ENCODE data around the gene TICAM1.
"Not testable (repeated sequence)": the region's sequence is repeated elsewhere in the genome, so short reads cannot be mapped to it uniquely, and the experiment has no call there.

TICAM1 gene

GRCh38 chr19:4781801-4782200, 49.7 kb downstream of the TICAM1 start:
- no peak for DNase-seq (ENCODE audit: extremely low spot score)
- ChIA-PET POLR2A (no interaction called here), CTCF (no interaction called here)
- TF ChIP-seq ELF4 (IDR thresholded peaks at IDR 0.05) (no peak), PKNOX1 (IDR thresholded peaks at IDR 0.05) (no peak)

DNA sequence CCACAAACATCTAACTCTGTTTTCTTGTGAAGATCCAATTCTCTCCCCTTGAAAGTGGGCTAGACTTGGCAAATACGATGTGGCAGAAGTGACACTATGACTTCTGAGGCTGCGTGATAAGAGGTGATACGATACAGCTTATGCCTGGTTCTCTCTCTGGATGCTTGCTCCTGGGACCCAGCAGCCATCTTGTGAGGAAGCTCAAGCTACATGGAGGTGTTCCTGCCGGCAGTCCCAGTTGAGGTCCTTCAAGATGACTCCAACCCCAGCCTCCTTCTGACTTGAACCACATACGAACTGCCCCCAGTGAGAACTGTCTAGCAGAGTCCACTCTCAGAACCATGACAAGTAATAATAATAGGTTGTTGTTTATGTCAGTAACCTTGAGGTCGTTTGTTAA, 50.7 kb downstream of the TICAM1 start:
- CTCF ChIA-PET = no interaction called here
- DNase-seq (ENCODE audit: extremely low spot score) = no peak
- POLR2A ChIA-PET = no interaction called here
- TF ChIP-seq NFRKB (IDR thresholded peaks at IDR 0.05) = no peak
- no peak for TF ChIP-seq BHLHE40 (IDR thresholded peaks at IDR 0.05; ENCODE audit: borderline replicate concordance)
- no peak for TF ChIP-seq TARDBP (IDR thresholded peaks at IDR 0.05)

GRCh38 chr19:4778124-4778523, 53.4 kb downstream of the TICAM1 start:
- POLR2A ChIA-PET; DNase-seq (ENCODE audit: extremely low spot score); CTCF ChIA-PET: not testable (repeated sequence)

- no peak for TF ChIP-seq NFRKB (IDR thresholded peaks at IDR 0.05)
- no peak for TF ChIP-seq FOXM1 (IDR thresholded peaks at IDR 0.05; ENCODE audit: borderline replicate concordance)
- no peak for TF ChIP-seq ARNT (IDR thresholded peaks at IDR 0.05)
- no peak for TF ChIP-seq PKNOX1 (IDR thresholded peaks at IDR 0.05)
- TF ChIP-seq TARDBP (IDR thresholded peaks at IDR 0.05) = no peak
- no peak for TF ChIP-seq SP1 (IDR thresholded peaks at IDR 0.05)
- no peak for TF ChIP-seq HDGF (IDR thresholded peaks at IDR 0.05; ENCODE audit: borderline replicate concordance)
- no peak for TF ChIP-seq ZNF384 (IDR thresholded peaks at IDR 0.05)
- TF ChIP-seq SUZ12 (IDR thresholded peaks at IDR 0.05) = no peak
- TF ChIP-seq LEF1 (IDR thresholded peaks at IDR 0.05; ENCODE audit: borderline replicate concordance) = no peak
- ChIA-PET CTCF (interaction anchor here (0.6 to 0.7 kb wide), 2 partner anchors 13 to 144 kb away, joined by 3 to 4 read pairs; no protein-coding TSS in a partner anchor), POLR2A (no interaction called here)
- no peak for DNase-seq (ENCODE audit: extremely low spot score)
These were observed 54.9 kb downstream of the TICAM1 start for GRCh38 chr19:4776436-4777211.

DNA sequence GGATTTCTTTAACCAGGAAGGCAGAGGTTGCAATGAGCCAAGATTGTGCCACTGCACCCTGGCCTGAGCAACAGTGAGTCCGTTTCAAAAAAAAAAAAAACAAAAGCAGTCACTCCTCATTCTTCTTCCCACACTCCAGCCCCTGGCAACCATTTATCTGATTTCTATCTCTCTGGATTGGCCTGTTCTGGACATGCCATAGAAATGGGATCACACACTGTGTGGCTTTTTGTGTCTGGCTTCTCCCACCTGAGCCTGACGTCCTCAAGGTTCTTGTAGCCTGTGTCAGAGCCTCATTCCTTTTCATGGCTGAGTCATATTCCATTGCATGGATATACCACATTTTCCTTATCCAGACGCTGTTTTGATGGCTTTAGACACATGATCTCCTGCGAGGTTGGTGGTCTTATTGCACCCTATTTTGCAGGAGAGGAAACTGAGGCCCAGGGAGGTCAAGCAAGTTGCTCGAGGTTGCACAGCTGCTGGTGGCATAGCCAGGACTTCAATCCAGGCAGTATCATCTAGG, 55.8 kb downstream of the TICAM1 start:
- TF ChIP-seq PKNOX1 (IDR thresholded peaks at IDR 0.05) (no peak), ELF4 (IDR thresholded peaks at IDR 0.05) (no peak), FOXK2 (IDR thresholded peaks at IDR 0.05) (no peak), FOXA1 (IDR thresholded peaks at IDR 0.05) (no peak), CTBP1 (IDR thresholded peaks at IDR 0.05; ENCODE audit: borderline replicate concordance) (no peak), FOXM1 (IDR thresholded peaks at IDR 0.05; ENCODE audit: borderline replicate concordance) (no peak), LEF1 (IDR thresholded peaks at IDR 0.05; ENCODE audit: borderline replicate concordance) (no peak), BHLHE40 (IDR thresholded peaks at IDR 0.05; ENCODE audit: borderline replicate concordance) (no peak), L3MBTL2 (conservative IDR thresholded peaks at IDR 0.05) (no peak), SUZ12 (IDR thresholded peaks at IDR 0.05) (no peak), ARNT (IDR thresholded peaks at IDR 0.05) (no peak), NFRKB (IDR thresholded peaks at IDR 0.05) (no peak), ZNF384 (IDR thresholded peaks at IDR 0.05) (no peak), SP1 (IDR thresholded peaks at IDR 0.05) (no peak), HDGF (IDR thresholded peaks at IDR 0.05; ENCODE audit: borderline replicate concordance) (no peak), TARDBP (IDR thresholded peaks at IDR 0.05) (no peak)
- no peak for DNase-seq (ENCODE audit: extremely low spot score)
- ChIA-PET POLR2A (no interaction called here), CTCF (no interaction called here)

DNA sequence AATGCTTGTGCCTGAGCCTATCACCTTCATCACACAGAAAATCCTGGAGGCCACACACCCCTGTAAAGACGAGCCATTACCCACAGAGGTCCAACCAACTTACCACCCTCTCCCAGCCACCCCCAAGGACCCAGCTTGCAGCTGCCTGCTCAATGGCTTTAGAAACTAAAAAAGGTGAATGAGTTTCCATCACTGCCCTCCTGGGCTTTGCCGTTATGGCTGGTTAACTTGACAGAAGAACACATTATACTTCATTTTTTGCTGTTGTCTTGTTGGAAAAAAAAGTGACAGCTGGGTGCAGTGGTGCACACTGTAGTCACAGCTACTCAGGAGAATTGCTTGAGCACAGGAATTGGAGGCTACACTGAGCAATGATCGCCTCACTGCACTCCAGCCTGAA, 57.4 kb downstream of the TICAM1 start:
- ChIA-PET CTCF (no interaction called here), POLR2A (no interaction called here)
- no peak for DNase-seq (ENCODE audit: extremely low spot score)
- no peak for TF ChIP-seq ZNF384 (IDR thresholded peaks at IDR 0.05)
- TF ChIP-seq TARDBP (IDR thresholded peaks at IDR 0.05) = no peak
- no peak for TF ChIP-seq CTBP1 (IDR thresholded peaks at IDR 0.05; ENCODE audit: borderline replicate concordance)
- no peak for TF ChIP-seq SUZ12 (IDR thresholded peaks at IDR 0.05)
- no peak for TF ChIP-seq HDGF (IDR thresholded peaks at IDR 0.05; ENCODE audit: borderline replicate concordance)
- TF ChIP-seq FOXK2 (IDR thresholded peaks at IDR 0.05) = no peak
- TF ChIP-seq SP1 (IDR thresholded peaks at IDR 0.05) = no peak
- no peak for TF ChIP-seq NFRKB (IDR thresholded peaks at IDR 0.05)
- no peak for TF ChIP-seq L3MBTL2 (conservative IDR thresholded peaks at IDR 0.05)
- no peak for TF ChIP-seq LEF1 (IDR thresholded peaks at IDR 0.05; ENCODE audit: borderline replicate concordance)

DNA sequence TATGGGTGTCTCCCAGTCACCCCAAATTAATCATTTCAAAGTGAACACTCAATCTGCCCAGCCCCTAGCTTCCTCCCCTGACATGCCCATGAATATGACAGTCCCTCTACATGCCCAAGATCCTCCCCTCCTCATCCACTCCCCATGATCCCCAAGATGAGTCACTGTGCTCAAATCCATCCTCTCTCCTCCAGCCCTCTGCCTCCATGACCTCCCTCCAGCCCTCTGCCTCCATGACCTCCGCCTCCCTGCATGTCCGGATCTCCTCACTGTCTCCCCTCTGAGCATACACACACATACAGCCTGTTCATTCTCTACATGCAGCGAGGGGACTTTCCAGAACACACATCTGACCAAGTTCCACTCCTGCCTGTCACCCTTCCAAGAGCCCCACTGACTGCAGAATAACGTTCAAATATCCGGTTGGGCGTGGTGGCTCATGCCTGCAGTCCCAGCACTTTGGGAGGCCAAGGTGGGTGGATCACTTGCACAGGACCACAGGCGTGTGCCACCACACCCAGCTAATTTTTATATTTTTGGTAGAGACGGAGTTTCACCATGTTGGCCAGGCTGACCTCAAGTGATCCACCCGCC, 58.4 kb downstream of the TICAM1 start:
- CTCF ChIA-PET = no interaction called here
- DNase-seq (ENCODE audit: extremely low spot score) = no peak

More for the DNA sequence above, 58.4 kb downstream of the TICAM1 start:
- POLR2A ChIA-PET = no interaction called here
- TF ChIP-seq LEF1 (IDR thresholded peaks at IDR 0.05; ENCODE audit: borderline replicate concordance) = no peak
- no peak for TF ChIP-seq SP1 (IDR thresholded peaks at IDR 0.05)
- TF ChIP-seq SUZ12 (IDR thresholded peaks at IDR 0.05) = no peak

All from HEK293T (cell line).